Central memory CD8-positive, alpha-beta T cell (primary cell): ENCODE data around the gene PPP1R12C.

Experiments
- ATAC-seq: fragments of 150-1000 bp; cut with Tn5 transposase; replicated peaks from 2 replicates; pipeline ENCODE4 v1.10.0; 2022; ENCODE audit warnings: mild to moderate bottlenecking, moderate FRiP score, moderate number of reproducible peaks; ENCODE audit not compliant: poor library complexity, severe bottlenecking; ENCODE audit errors: extremely low read depth
- DNase-seq, 2 donors: peaks; one replicate each; pipeline ENCODE4 v3.0.0; 2021; ENCODE audit warnings: low spot score in 2 of 2
- H3K27ac Mint-ChIP-seq: one replicate; pipeline ENCODE4 v1.8.0; 2022; ENCODE audit warnings: low read depth, mild to moderate bottlenecking, moderate library complexity, mixed read lengths
- H3K27me3 Mint-ChIP-seq: one replicate; pipeline ENCODE4 v1.8.0; 2022; ENCODE audit warnings: mixed read lengths
- H3K36me3 Mint-ChIP-seq: one replicate; pipeline ENCODE4 v1.8.0; 2022; ENCODE audit warnings: mild to moderate bottlenecking, moderate library complexity, mixed read lengths; ENCODE audit not compliant: insufficient read depth
- H3K4me1 Mint-ChIP-seq: one replicate; pipeline ENCODE4 v1.8.0; 2022; ENCODE audit warnings: mixed read lengths
- H3K4me3 Mint-ChIP-seq: one replicate; pipeline ENCODE4 v1.8.0; 2022; ENCODE audit warnings: mild to moderate bottlenecking, moderate library complexity, mixed read lengths
- H3K9me3 Mint-ChIP-seq: one replicate; pipeline ENCODE4 v1.8.0; 2022; ENCODE audit warnings: mixed read lengths

The PPP1R12C gene

GRCh38 chr19:55098716-55099556 is 18.5 kb downstream of the PPP1R12C start:
- H3K4me3 Mint-ChIP-seq, result no peak overlapping the region
- peaks cover 17% of the 10 kb centered on the region for H3K36me3 Mint-ChIP-seq
- no peaks in the 10 kb centered on the region for H3K9me3 Mint-ChIP-seq
- no peak overlapping the region for H3K27ac Mint-ChIP-seq
- DNase-seq (no peak), ATAC-seq (no peak)
- peaks cover 7% of the 10 kb centered on the region for H3K4me1 Mint-ChIP-seq
- no peaks in the 10 kb centered on the region for H3K27me3 Mint-ChIP-seq

GRCh38 chr19:55097864-55098715 is 19.3 kb downstream of the PPP1R12C start:
- DNase-seq (no peak), ATAC-seq (no peak)
- peaks cover 7% of the 10 kb centered on the region for H3K4me1 Mint-ChIP-seq
- H3K9me3 Mint-ChIP-seq, result no peaks in the 10 kb centered on the region
- no peak overlapping the region for H3K27ac Mint-ChIP-seq
- H3K27me3 Mint-ChIP-seq, result no peaks in the 10 kb centered on the region
- peaks cover 17% of the 10 kb centered on the region for H3K36me3 Mint-ChIP-seq
- no peak overlapping the region for H3K4me3 Mint-ChIP-seq

GRCh38 chr19:55096061-55096701 is 21.3 kb downstream of the PPP1R12C start:
- H3K4me3 Mint-ChIP-seq, result no peak overlapping the region
- H3K9me3 Mint-ChIP-seq, result no peaks in the 10 kb centered on the region
- peaks cover 14% of the 10 kb centered on the region for H3K36me3 Mint-ChIP-seq
- no peak overlapping the region for H3K27ac Mint-ChIP-seq
- DNase-seq, result no peak
- no peak for ATAC-seq
- H3K4me1 Mint-ChIP-seq, result peaks cover 7% of the 10 kb centered on the region
- no peaks in the 10 kb centered on the region for H3K27me3 Mint-ChIP-seq

- no peak overlapping the region for H3K4me3 Mint-ChIP-seq
- no peak for DNase-seq
- H3K27me3 Mint-ChIP-seq, result no peaks in the 10 kb centered on the region
- H3K27ac Mint-ChIP-seq, result no peak overlapping the region
- peaks cover 7% of the 10 kb centered on the region for H3K4me1 Mint-ChIP-seq
- ATAC-seq, result no peak
- no peaks in the 10 kb centered on the region for H3K9me3 Mint-ChIP-seq
- peaks cover 13% of the 10 kb centered on the region for H3K36me3 Mint-ChIP-seq
Observed at GRCh38 chr19:55095260-55096060, 22.0 kb downstream of the PPP1R12C start.

GRCh38 chr19:55094456-55095259 is 22.8 kb downstream of the PPP1R12C start:
- Mint-ChIP-seq H3K4me3 (no peak overlapping the region), H3K27ac (no peak overlapping the region), H3K9me3 (no peaks in the 10 kb centered on the region)

GRCh38 chr19:55092423-55093318 is 24.8 kb downstream of the PPP1R12C start:
- no peaks in the 10 kb centered on the region for H3K9me3 Mint-ChIP-seq
- peaks cover 13% of the 10 kb centered on the region for H3K27me3 Mint-ChIP-seq
- H3K4me3 Mint-ChIP-seq, result no peak overlapping the region
- ATAC-seq (no peak), DNase-seq (no peak)
- peaks cover 19% of the 10 kb centered on the region for H3K4me1 Mint-ChIP-seq
- peaks cover 14% of the 10 kb centered on the region for H3K36me3 Mint-ChIP-seq
- no peak overlapping the region for H3K27ac Mint-ChIP-seq

More at GRCh38 chr19:55094456-55095259, 22.8 kb downstream of the PPP1R12C start:
- H3K36me3 Mint-ChIP-seq, result peaks cover 12% of the 10 kb centered on the region
- DNase-seq, result no peak
- no peak for ATAC-seq
- H3K4me1 Mint-ChIP-seq, result peaks cover 7% of the 10 kb centered on the region
- no peaks in the 10 kb centered on the region for H3K27me3 Mint-ChIP-seq

GRCh38 chr19:55091955-55092354 is 25.5 kb downstream of the PPP1R12C start:
- no peak overlapping the region for H3K4me3 Mint-ChIP-seq
- peaks cover 25% of the 10 kb centered on the region for H3K4me1 Mint-ChIP-seq
- no peak overlapping the region for H3K27ac Mint-ChIP-seq
- H3K9me3 Mint-ChIP-seq, result no peaks in the 10 kb centered on the region
- peaks cover 19% of the 10 kb centered on the region for H3K27me3 Mint-ChIP-seq
- DNase-seq (no peak), ATAC-seq (no peak)
- H3K36me3 Mint-ChIP-seq, result peaks cover 14% of the 10 kb centered on the region

GRCh38 chr19:55091126-55091910 is 26.1 kb downstream of the PPP1R12C start:
- Mint-ChIP-seq H3K36me3 (peaks cover 14% of the 10 kb centered on the region), H3K27me3 (peaks cover 19% of the 10 kb centered on the region), H3K4me1 (peaks cover 25% of the 10 kb centered on the region), H3K4me3 (no peak overlapping the region), H3K9me3 (no peaks in the 10 kb centered on the region), H3K27ac (no peak overlapping the region)
- ATAC-seq (no peak), DNase-seq (no peak)

- Mint-ChIP-seq H3K4me3 (no peak overlapping the region), H3K36me3 (peaks cover 14% of the 10 kb centered on the region), H3K27me3 (peaks cover 19% of the 10 kb centered on the region), H3K4me1 (peaks cover 25% of the 10 kb centered on the region), H3K9me3 (no peaks in the 10 kb centered on the region), H3K27ac (no peak overlapping the region)
- DNase-seq (no peak), ATAC-seq (no peak)
Observed at GRCh38 chr19:55090564-55090963, 26.9 kb downstream of the PPP1R12C start.

- no peaks in the 10 kb centered on the region for H3K9me3 Mint-ChIP-seq
- H3K36me3 Mint-ChIP-seq, result peaks cover 9% of the 10 kb centered on the region
- ATAC-seq (no peak), DNase-seq (no peak)
- H3K4me1 Mint-ChIP-seq, result peaks cover 25% of the 10 kb centered on the region
- H3K4me3 Mint-ChIP-seq, result no peak overlapping the region
- peaks cover 25% of the 10 kb centered on the region for H3K27me3 Mint-ChIP-seq
- peak overlapping the region; percentile 5 for H3K27ac Mint-ChIP-seq
Observed at GRCh38 chr19:55089342-55089944, 28.0 kb downstream of the PPP1R12C start.
